Activated CD4-positive, alpha-beta T cell treated with anti-CD3 and anti-CD28 coated beads, Interleukin-2, amount 10 ng/mL, durations not matched to agents 7 days and 5 days (primary cell): ENCODE measurements around the gene CACNA2D4. TPM values are rescaled to one million over a fixed set of nuclear protein-coding genes. Genes with fewer than 3 reads are reported as not detected.
A peak's percentile ranks its signal among the peaks of the same experiment; 100 is the strongest.

Experiments used
- CTCF ChIA-PET: fragments of 350-600 bp; sonication (Branson Sonifier 250); formaldehyde crosslinking; loops from one replicate; lab custom pipeline; 2021; ENCODE audit warnings: antibody characterized with exemption; lab: Charles Lee
- POLR2A ChIA-PET: fragments of 350-600 bp; sonication (Branson Sonifier 250); formaldehyde crosslinking; loops from one replicate; lab custom pipeline; 2021; ENCODE audit warnings: antibody characterized with exemption; lab: Charles Lee
- DNase-seq: peaks from one replicate; pipeline ENCODE4 v3.0.0-alpha.2; 2020
- H3K27ac Mint-ChIP-seq: one replicate; pipeline ENCODE4 v1.8.0; 2021; ENCODE audit warnings: mild to moderate bottlenecking, moderate library complexity, mixed read lengths
- H3K27me3 Mint-ChIP-seq: one replicate; pipeline ENCODE4 v1.8.0; 2021; ENCODE audit warnings: mixed read lengths
- H3K36me3 Mint-ChIP-seq: one replicate; pipeline ENCODE4 v1.8.0; 2021; ENCODE audit warnings: low read depth, mixed read lengths
- H3K4me1 Mint-ChIP-seq: one replicate; pipeline ENCODE4 v1.8.0; 2021; ENCODE audit warnings: mixed read lengths
- H3K4me3 Mint-ChIP-seq: one replicate; pipeline ENCODE4 v1.8.0; 2021; ENCODE audit warnings: mild to moderate bottlenecking, moderate library complexity, mixed read lengths
- H3K9me3 Mint-ChIP-seq: one replicate; pipeline ENCODE4 v1.8.0; 2021; ENCODE audit warnings: mixed read lengths
- total RNA-seq, 2 experiments: library from RNA; stranded (reverse); gene quantifications; one replicate each; pipeline ENCODE4 v1.2.3, GENCODE V29; 2021

Gene CACNA2D4
- total RNA-seq, 2 experiments from 2014 or later, result 12.9 to 16.4 TPM

GRCh38 chr12:1930803-1931597, 12.5 kb upstream of the CACNA2D4 start:
- no peaks in the 10 kb centered on the region for H3K27me3 Mint-ChIP-seq
- H3K36me3 Mint-ChIP-seq, result no peaks in the 10 kb centered on the region
- POLR2A ChIA-PET, result no interaction called here

DNA sequence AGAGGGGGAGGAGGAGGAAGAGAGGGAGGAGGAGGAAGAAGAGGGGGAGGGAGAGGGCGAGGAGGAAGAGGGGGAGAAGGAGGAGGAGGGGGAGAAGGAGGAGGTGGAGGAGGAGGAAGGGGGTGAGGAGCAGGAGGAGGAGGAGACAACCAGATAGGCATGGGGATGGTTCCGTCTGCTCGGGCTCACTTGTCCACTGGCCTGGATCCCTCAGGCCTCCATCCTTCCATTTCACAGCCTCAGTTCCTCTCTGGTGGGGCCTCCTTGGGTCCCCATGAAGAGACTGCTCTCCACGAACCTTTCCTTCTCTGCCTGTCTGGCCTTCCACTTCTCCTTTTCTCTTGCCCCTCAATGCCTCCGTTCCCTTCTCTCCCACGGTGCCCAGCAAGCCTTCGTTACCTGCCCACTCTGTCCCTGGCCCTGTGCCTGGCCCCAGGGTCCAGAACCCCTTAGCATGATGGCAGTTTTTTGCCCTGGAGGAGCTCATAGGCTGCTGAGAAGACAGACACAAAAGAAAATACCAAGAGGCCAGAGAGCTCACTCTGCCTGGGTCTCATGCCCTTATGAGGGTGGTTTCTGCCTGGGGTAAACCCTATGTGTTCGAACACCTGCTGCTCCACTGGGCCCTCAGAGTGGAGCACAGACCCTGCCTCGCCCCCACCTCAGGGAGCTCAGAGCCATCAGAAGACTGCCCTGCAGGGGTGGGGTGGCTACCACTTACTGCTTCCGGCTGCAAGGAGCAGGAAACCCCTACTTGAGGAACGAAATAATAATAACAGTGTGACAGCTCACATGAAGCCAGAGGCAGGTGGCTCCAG, 11.7 kb upstream of the CACNA2D4 start:
- H3K4me3 Mint-ChIP-seq, result no peak overlapping the region
- H3K27me3 Mint-ChIP-seq, result no peaks in the 10 kb centered on the region
- DNase-seq, result no peak
- no peaks in the 10 kb centered on the region for H3K9me3 Mint-ChIP-seq
- H3K4me1 Mint-ChIP-seq, result peaks cover 6% of the 10 kb centered on the region
- ChIA-PET CTCF (interaction anchor here (1.4 to 1.7 kb wide), 3 partner anchors 10 to 17 kb away, joined by 3 to 9 read pairs (median 3); no protein-coding TSS in a partner anchor), POLR2A (no interaction called here)
- peak overlapping the region; percentile 21 for H3K27ac Mint-ChIP-seq
- H3K36me3 Mint-ChIP-seq, result no peaks in the 10 kb centered on the region

More at GRCh38 chr12:1930803-1931597, 12.5 kb upstream of the CACNA2D4 start:
- no peaks in the 10 kb centered on the region for H3K9me3 Mint-ChIP-seq
- no peak overlapping the region for H3K4me3 Mint-ChIP-seq
- no peak overlapping the region for H3K27ac Mint-ChIP-seq
- CTCF ChIA-PET, result interaction anchor here (1.4 to 1.7 kb wide), 3 partner anchors 9 to 18 kb away, joined by 3 to 9 read pairs (median 3); no protein-coding TSS in a partner anchor
- H3K4me1 Mint-ChIP-seq, result peaks cover 3% of the 10 kb centered on the region
- DNase-seq, result no peak

DNA sequence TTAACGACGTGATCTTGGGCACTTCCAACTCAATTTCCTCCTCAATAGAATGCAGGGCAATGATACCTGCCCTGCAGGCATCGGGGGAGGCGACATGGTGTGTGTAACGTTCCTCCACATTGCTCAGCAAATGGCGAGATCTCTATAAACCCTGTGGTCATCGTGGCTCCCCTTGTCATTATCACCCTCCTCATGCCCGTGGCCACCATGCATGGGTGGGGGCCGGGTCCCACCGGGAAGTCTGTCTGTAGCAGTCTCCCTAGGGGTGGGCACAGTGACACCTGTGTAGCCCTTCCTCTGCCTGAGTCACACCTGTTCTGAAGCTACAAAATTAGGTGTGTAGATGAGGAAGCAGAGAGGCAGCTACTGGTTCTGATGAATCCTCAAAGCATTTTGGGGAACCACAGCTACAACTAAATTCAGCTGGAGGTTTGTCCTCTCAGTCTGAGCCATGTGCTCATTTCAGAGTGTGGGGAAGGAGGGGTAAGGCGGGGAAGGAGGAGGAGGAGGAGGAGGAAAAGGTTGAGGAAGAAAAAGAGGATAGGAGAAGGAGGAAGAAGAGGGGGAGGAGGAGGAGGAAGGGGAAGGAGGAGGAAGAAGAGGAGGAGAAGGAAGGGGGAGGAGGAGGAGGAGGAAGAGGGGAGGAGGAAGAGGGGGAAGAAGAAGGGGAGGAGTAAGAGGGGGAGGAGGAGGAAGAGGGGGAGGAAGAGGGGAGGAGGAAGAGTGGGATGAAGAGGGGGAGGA, 11.0 kb upstream of the CACNA2D4 start:
- Mint-ChIP-seq H3K27me3 (no peaks in the 10 kb centered on the region), H3K36me3 (no peaks in the 10 kb centered on the region), H3K27ac (no peak overlapping the region), H3K9me3 (no peaks in the 10 kb centered on the region), H3K4me3 (no peak overlapping the region), H3K4me1 (peaks cover 14% of the 10 kb centered on the region)
- CTCF ChIA-PET, result interaction anchor here (1.5 kb wide), 1 partner anchor 14 kb away, joined by 3 read pairs; no protein-coding TSS in a partner anchor
- DNase-seq, result no peak
- POLR2A ChIA-PET, result no interaction called here

DNA sequence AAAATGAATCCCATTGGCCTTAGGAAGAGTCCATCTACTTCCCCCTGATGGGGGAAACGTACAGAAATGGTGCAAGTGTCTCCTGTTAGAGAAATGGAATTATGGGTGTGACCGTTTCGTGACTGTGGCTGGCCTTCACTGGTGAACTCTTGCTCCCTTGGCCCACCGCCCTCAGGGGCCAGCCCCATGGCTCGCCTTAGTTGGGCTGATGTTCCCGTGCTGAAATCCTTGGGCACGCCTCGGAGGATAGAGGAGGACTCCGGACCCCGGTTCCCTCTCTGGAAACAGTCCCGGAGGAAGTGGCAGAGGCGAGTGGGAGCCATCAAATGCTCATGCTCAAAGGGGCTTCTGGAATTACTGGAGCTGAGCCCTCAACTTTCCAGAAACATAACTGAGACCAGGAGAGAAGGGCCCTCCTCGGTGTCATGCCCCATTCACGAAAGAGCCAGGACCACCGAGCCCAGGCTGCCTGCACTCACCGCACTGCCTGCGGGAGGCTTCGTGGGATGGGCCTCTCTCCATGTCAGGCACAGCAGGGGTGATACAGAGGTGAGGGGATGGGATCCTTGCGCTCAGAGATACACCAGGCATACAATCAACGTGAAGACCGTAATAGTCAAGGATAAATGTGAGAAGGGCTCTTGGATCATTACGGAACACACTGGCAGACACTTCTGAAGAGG, 10.1 kb upstream of the CACNA2D4 start:
- DNase-seq, result no peak
- Mint-ChIP-seq H3K4me3 (no peak overlapping the region), H3K27ac (no peak overlapping the region), H3K4me1 (peaks cover 16% of the 10 kb centered on the region), H3K36me3 (no peaks in the 10 kb centered on the region), H3K9me3 (no peaks in the 10 kb centered on the region), H3K27me3 (no peaks in the 10 kb centered on the region)
- ChIA-PET CTCF (no interaction called here), POLR2A (no interaction called here)

- Mint-ChIP-seq H3K36me3 (no peaks in the 10 kb centered on the region), H3K27me3 (peaks cover under 1% of the 10 kb centered on the region), H3K9me3 (no peaks in the 10 kb centered on the region), H3K4me1 (peaks cover 16% of the 10 kb centered on the region), H3K4me3 (no peak overlapping the region), H3K27ac (no peak overlapping the region)
- DNase-seq, result no peak
- ChIA-PET POLR2A (no interaction called here), CTCF (interaction anchor here (0.6 to 1.7 kb wide), 4 partner anchors 9 to 204 kb away, joined by 3 to 8 read pairs (median 4); partner anchors contain the start of gene CACNA2D4)
Measured at GRCh38 chr12:1927751-1928351, 9.4 kb upstream of the CACNA2D4 start.

GRCh38 chr12:1927051-1927680, 8.7 kb upstream of the CACNA2D4 start:
- CTCF ChIA-PET, result interaction anchor here (0.6 to 1.7 kb wide), 5 partner anchors 8 to 234 kb away, joined by 3 to 8 read pairs (median 4); partner anchors contain the start of gene CACNA2D4
- no peak for DNase-seq
- Mint-ChIP-seq H3K4me1 (peaks cover 16% of the 10 kb centered on the region), H3K4me3 (no peak overlapping the region), H3K27me3 (peaks cover 2% of the 10 kb centered on the region), H3K27ac (no peak overlapping the region), H3K9me3 (no peaks in the 10 kb centered on the region), H3K36me3 (no peaks in the 10 kb centered on the region)
- POLR2A ChIA-PET, result no interaction called here

DNA sequence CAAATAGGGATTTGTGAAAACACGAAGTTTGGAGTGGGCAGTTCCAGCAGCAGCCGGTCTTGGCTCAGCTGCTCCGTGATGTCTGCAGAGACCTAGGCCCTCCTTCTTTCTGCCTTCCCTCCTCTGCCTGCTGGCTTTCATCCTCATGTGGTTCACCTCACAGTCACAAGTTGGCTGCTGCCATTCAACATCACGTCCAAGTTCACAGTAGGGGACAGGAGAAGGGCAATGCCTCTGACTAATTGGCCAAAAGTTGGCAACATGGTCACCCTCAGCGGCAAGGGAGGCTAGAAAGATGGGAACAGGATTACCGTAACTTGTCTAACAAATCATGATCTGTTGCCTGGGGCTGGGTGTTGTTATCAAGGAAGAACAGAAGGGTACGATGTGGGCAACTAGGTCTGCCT, 7.8 kb upstream of the CACNA2D4 start:
- POLR2A ChIA-PET, result no interaction called here
- H3K4me3 Mint-ChIP-seq, result no peak overlapping the region

GRCh38 chr12:1925684-1926006, 7.2 kb upstream of the CACNA2D4 start:
- Mint-ChIP-seq H3K9me3 (no peaks in the 10 kb centered on the region), H3K4me1 (peaks cover 19% of the 10 kb centered on the region), H3K36me3 (no peaks in the 10 kb centered on the region), H3K27ac (no peak overlapping the region), H3K4me3 (no peak overlapping the region), H3K27me3 (peaks cover 5% of the 10 kb centered on the region)
- DNase-seq, result no peak
- ChIA-PET CTCF (interaction anchor here (1.5 kb wide), 1 partner anchor 130 kb away, joined by 3 read pairs; no protein-coding TSS in a partner anchor), POLR2A (no interaction called here)

More for the DNA sequence above, 7.8 kb upstream of the CACNA2D4 start:
- DNase-seq, result no peak
- H3K27me3 Mint-ChIP-seq, result peaks cover 2% of the 10 kb centered on the region
- H3K9me3 Mint-ChIP-seq, result no peaks in the 10 kb centered on the region
- CTCF ChIA-PET, result interaction anchor here (1.5 to 1.7 kb wide), 2 partner anchors 14 to 130 kb away, joined by 3 to 8 read pairs; no protein-coding TSS in a partner anchor
- no peaks in the 10 kb centered on the region for H3K36me3 Mint-ChIP-seq
- H3K4me1 Mint-ChIP-seq, result peaks cover 16% of the 10 kb centered on the region
- H3K27ac Mint-ChIP-seq, result no peak overlapping the region

- Mint-ChIP-seq H3K27ac (peak overlapping the region; percentile 52), H3K4me1 (peaks cover 18% of the 10 kb centered on the region), H3K9me3 (no peaks in the 10 kb centered on the region), H3K36me3 (no peaks in the 10 kb centered on the region), H3K27me3 (peaks cover 5% of the 10 kb centered on the region), H3K4me3 (no peak overlapping the region)
- ChIA-PET POLR2A (no interaction called here), CTCF (interaction anchor here (1.0 to 1.5 kb wide), 2 partner anchors 15 to 129 kb away, joined by 3 read pairs; no protein-coding TSS in a partner anchor)
- DNase-seq, result peak; percentile 5
Measured at GRCh38 chr12:1924996-1925683, 6.7 kb upstream of the CACNA2D4 start.

DNA sequence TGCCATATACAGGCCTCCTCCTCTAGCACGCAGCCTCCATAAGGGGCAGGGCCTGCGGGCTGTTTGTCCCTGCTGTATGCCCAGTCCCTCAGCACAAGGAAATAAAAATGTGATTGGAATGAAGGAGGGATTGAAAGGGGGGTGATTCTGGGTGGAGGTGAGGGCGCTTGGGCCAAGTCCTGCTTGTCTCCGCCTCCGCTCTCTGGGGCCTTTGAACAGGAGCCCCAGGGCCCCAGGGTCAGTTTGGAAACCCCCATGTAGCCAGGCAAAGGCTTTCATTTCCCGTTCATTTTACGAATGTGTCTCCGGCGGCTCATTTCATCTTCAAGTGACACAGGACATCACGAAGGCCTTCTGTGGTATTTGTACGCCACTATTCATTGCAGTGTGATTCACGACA, 4.5 kb upstream of the CACNA2D4 start:
- Mint-ChIP-seq H3K9me3 (no peaks in the 10 kb centered on the region), H3K4me1 (peaks cover 16% of the 10 kb centered on the region), H3K27ac (no peak overlapping the region), H3K27me3 (peaks cover 9% of the 10 kb centered on the region), H3K36me3 (no peaks in the 10 kb centered on the region), H3K4me3 (no peak overlapping the region)
- POLR2A ChIA-PET, result no interaction called here
- no peak for DNase-seq
- CTCF ChIA-PET, result no interaction called here
